HepG2 (cell line): ENCODE results near the gene XKR7. TPM values are rescaled to one million over a fixed set of nuclear protein-coding genes. Genes with fewer than 3 reads are reported as not detected.

ENCODE experiments used
- ATAC-seq: fragments of 200-7000 bp; cut with Tn5 transposase; 3 replicates; pipeline ENCODE4 v1.9.1; 2020; ENCODE audit warnings: mild to moderate bottlenecking, moderate library complexity
- BruUV-seq: library from RNA; stranded (reverse); fragments of 400-500 nt; replicated peaks from 2 replicates; lab custom pipeline; 2021; lab: Mats Ljungman, UMichigan
- CTCF ChIA-PET: fragments of 300-600 bp; formaldehyde crosslinking; extraction: SDS; loops from one replicate; lab custom pipeline; 2021; ENCODE audit warnings: low total read pairs, inconsistent platforms, low intra/inter-chr PET ratio; lab: Yijun Ruan, JAX
- POLR2A ChIA-PET: fragments of 350-600 bp; sonication (Branson Sonifier 250); formaldehyde crosslinking; loops from one replicate; lab custom pipeline; 2020; ENCODE audit warnings: antibody characterized with exemption, inconsistent platforms; lab: Yijun Ruan, JAX
- DNase-seq: peaks from one replicate; pipeline ENCODE4 v3.0.0-alpha.2; 2015; ENCODE audit warnings: low spot score
- FAIRE-seq: peaks from 3 replicates; lab custom pipeline; 2011; peaks lifted over from hg19 to GRCh38; lab: Jason Lieb, UNC
- H2AFZ ChIP-seq: one replicate; pipeline ENCODE4 v1.6.1; 2011; ENCODE audit warnings: low read length, inconsistent platforms
- H3K27ac ChIP-seq: fragments of 300-600 bp; 3 replicates; pipeline ENCODE4 v1.8.0; 2011; ENCODE audit warnings: mixed run types, mild to moderate bottlenecking, mixed read lengths, low read length, inconsistent platforms; ENCODE audit not compliant: insufficient read depth; ENCODE audit errors: extremely low read length
- H3K27me3 ChIP-seq, 2 experiments: fragments of 200-600 bp in 1 of 2; 2 replicates in 1 of 2; 3 replicates in 1 of 2; pipeline versions ENCODE4 v1.6.0 to v1.8.0; 2011; ENCODE audit warnings: low read length in 2 of 2, mild to moderate bottlenecking in 2 of 2, moderate library complexity in 2 of 2, inconsistent platforms in 1 of 2; ENCODE audit not compliant: insufficient read depth in 2 of 2, control insufficient read depth in 1 of 2
- H3K36me3 ChIP-seq, 2 experiments: fragments of 200-600 bp in 1 of 2; replicated peaks in 1 of 2; 2 replicates in 1 of 2; 3 replicates in 1 of 2; pipeline versions ENCODE4 v1.5.1 to v1.8.0; 2011; ENCODE audit warnings: low read length in 2 of 2, inconsistent platforms in 1 of 2; ENCODE audit not compliant: insufficient read depth in 2 of 2, control insufficient read depth in 1 of 2
- H3K4me1 ChIP-seq: 2 replicates; pipeline ENCODE4 v1.5.1; 2012; ENCODE audit warnings: low read length, inconsistent platforms; ENCODE audit not compliant: insufficient read depth
- H3K4me2 ChIP-seq: 2 replicates; pipeline ENCODE4 v1.6.0; 2011; ENCODE audit warnings: low read depth, low read length, inconsistent platforms
- H3K4me3 ChIP-seq, 3 experiments: fragments of 200-600 bp in 1 of 3; sonication (generic), shearing (Covaris generic) in 1 of 3; replicated peaks in 1 of 3; 2 replicates each; pipeline ENCODE4 v1.5.1; 2011 to 2016; ENCODE audit warnings: low read length in 3 of 3, inconsistent platforms in 2 of 3, low read depth in 2 of 3, mild to moderate bottlenecking in 2 of 3, control low read depth in 1 of 3, mixed read lengths in 1 of 3; ENCODE audit not compliant: insufficient read depth in 1 of 3
- H3K79me2 ChIP-seq: one replicate; pipeline ENCODE4 v1.6.1; 2011; ENCODE audit warnings: low read length, inconsistent platforms; ENCODE audit not compliant: insufficient read depth
- H3K9ac ChIP-seq: 2 replicates; pipeline ENCODE4 v1.6.0; 2011; ENCODE audit warnings: mild to moderate bottlenecking, low read depth, low read length, inconsistent platforms; ENCODE audit not compliant: insufficient read depth
- H3K9me3 ChIP-seq: 2 replicates; pipeline ENCODE4 v1.5.1; 2012; ENCODE audit warnings: mild to moderate bottlenecking, low read length
- H4K20me1 ChIP-seq: 2 replicates; pipeline ENCODE4 v1.6.0; 2011; ENCODE audit warnings: inconsistent platforms, mild to moderate bottlenecking, low read length, moderate library complexity; ENCODE audit not compliant: insufficient read depth
- ELF3 ChIP-seq: IDR thresholded peaks from 2 replicates; pipeline ENCODE4 v1.6.1; 2016; ENCODE audit warnings: missing genetic modification reagents, missing compliant biosample characterization
- FIP1L1 ChIP-seq: fragments of 200-400 bp; formaldehyde crosslinking; IDR thresholded peaks from 2 replicates; pipeline ENCODE4 v1.6.1; 2018; ENCODE audit warnings: low read depth, mild to moderate bottlenecking, low read length, moderate library complexity, borderline replicate concordance; ENCODE audit not compliant: insufficient read depth
- HNF1B ChIP-seq: sonication (generic); formaldehyde crosslinking; IDR thresholded peaks from 2 replicates; pipeline ENCODE4 v1.5.1; 2020; ENCODE audit warnings: mild to moderate bottlenecking, moderate library complexity, missing genetic modification reagents
- PLSCR1 ChIP-seq: sonication (generic); formaldehyde crosslinking; IDR thresholded peaks from 2 replicates; pipeline ENCODE4 v1.5.0; 2020; ENCODE audit warnings: missing genetic modification reagents, mild to moderate bottlenecking, borderline replicate concordance
- POLR2A ChIP-seq, 2 experiments: IDR thresholded peaks; 2 replicates each; pipeline ENCODE4 v1.6.1; 2011; ENCODE audit warnings: low read depth in 2 of 2, low read length in 2 of 2, mild to moderate bottlenecking in 1 of 2, moderate library complexity in 1 of 2; ENCODE audit not compliant: insufficient read depth in 1 of 2
- PTBP1 ChIP-seq: fragments of 200-400 bp; formaldehyde crosslinking; IDR thresholded peaks from 2 replicates; pipeline ENCODE4 v1.6.1; 2018; ENCODE audit warnings: low read length, low read depth; ENCODE audit not compliant: poor library complexity, severe bottlenecking
- RBM39 ChIP-seq: fragments of 200-400 bp; formaldehyde crosslinking; IDR thresholded peaks from one replicate; pipeline ENCODE4 v1.6.1; 2018; ENCODE audit warnings: antibody characterized with exemption, mild to moderate bottlenecking, low read depth, low read length; ENCODE audit not compliant: poor library complexity, severe bottlenecking
- RORA ChIP-seq: sonication (generic); formaldehyde crosslinking; IDR thresholded peaks from 2 replicates; pipeline ENCODE4 v1.5.0; 2020; ENCODE audit warnings: mild to moderate bottlenecking, missing genetic modification reagents, moderate library complexity
- TAF1 ChIP-seq: sonication (generic); formaldehyde crosslinking; IDR thresholded peaks from 2 replicates; pipeline ENCODE4 v1.4.0; 2020; ENCODE audit warnings: missing genetic modification reagents
- UBTF ChIP-seq: sonication (generic); formaldehyde crosslinking; IDR thresholded peaks from 2 replicates; pipeline ENCODE4 v1.4.0; 2020; ENCODE audit warnings: mild to moderate bottlenecking, missing genetic modification reagents
- ZFP36L2 ChIP-seq: sonication (generic); formaldehyde crosslinking; IDR thresholded peaks from 2 replicates; pipeline ENCODE4 v1.4.0; 2020; ENCODE audit warnings: missing genetic modification reagents
- ZFP37 ChIP-seq: sonication (generic); formaldehyde crosslinking; IDR thresholded peaks from 2 replicates; pipeline ENCODE4 v1.4.0; 2020; ENCODE audit warnings: missing genetic modification reagents, borderline replicate concordance
- ZNF337 ChIP-seq: sonication (generic); formaldehyde crosslinking; IDR thresholded peaks from 2 replicates; pipeline ENCODE4 v1.5.1; 2020; ENCODE audit warnings: missing genetic modification reagents, low read depth, mild to moderate bottlenecking, borderline replicate concordance
- ZNF496 ChIP-seq: sonication (generic); formaldehyde crosslinking; IDR thresholded peaks from 2 replicates; pipeline ENCODE4 v1.8.1; 2023; ENCODE audit warnings: mild to moderate bottlenecking, moderate library complexity, missing genetic modification reagents; ENCODE audit not compliant: insufficient replicate concordance
- WGBS: methylation state at CpG from one replicate; pipeline ENCODE4 v1.1.6; 2017; ENCODE audit warnings: low lambda C conversion rate; 5-methylcytosine and 5-hydroxymethylcytosine counted together
- in situ Hi-C: cut with HindIII; loops from 2 replicates; pipeline ENCODE4 v1.10.0; 2017; ENCODE audit warnings: low pct_unique_long_range_greater_than_20kb; ENCODE audit not compliant: extremely low pct_ligation_motif_present
- intact Hi-C: fragments of 100-400 bp; cut with micrococcal nuclease; formaldehyde crosslinking; loops from one replicate; pipeline ENCODE4 v1.10.0; 2022; ENCODE audit not compliant: unreplicated experiment
- polyA plus RNA-seq, 8 experiments: library from polyadenylated mRNA; depleted of rRNA in 3 of 8; stranded (reverse) in 7 of 8; unstranded in 1 of 8; fragments of >200 nt; fragmentation: Illumina TruSeq in 4 of 8; extraction: Trizol in 4 of 8; gene quantifications; 2 replicates each; pipeline versions ENCODE4 v1.2.1 to v1.2.3, GENCODE V29; 2011 to 2016; ENCODE audit warnings: low read depth in 4 of 8, missing spikeins in 1 of 8, mixed read lengths in 1 of 8; ENCODE audit not compliant: insufficient read depth in 1 of 8
- total RNA-seq, 5 experiments: library from RNA; depleted of rRNA; stranded (reverse); fragments of >200 nt; fragmentation: Illumina TruSeq; extraction: Trizol; gene quantifications; 2 replicates each; pipeline ENCODE4 v1.2.3, GENCODE V29; 2016; ENCODE audit warnings: low read depth in 1 of 5

The XKR7 gene
- total and polyA plus RNA-seq, 2 of the 13 experiments (the other 11 are each of a cell fraction or from before 2014, with no cell fraction given) = not detected

GRCh38 chr20:31996996-31997395 lies 29.0 kb downstream of the XKR7 start:
- ATAC-seq = no peak
- H3K36me3 ChIP-seq = no peaks in the 10 kb centered on the region
- ChIA-PET POLR2A (no interaction called here), CTCF (no interaction called here)
- no peak overlapping the region for H3K9ac ChIP-seq
- no peaks in the 10 kb centered on the region for H3K4me1 ChIP-seq
- peaks cover 18 to 66% of the 10 kb centered on the region in 2 experiments for H3K27me3 ChIP-seq
- intact Hi-C loops (no loop called here), in situ Hi-C loops (no loop called here)
- no peak overlapping the region for H2AFZ ChIP-seq
- no peak overlapping the region for H3K4me2 ChIP-seq
- BruUV-seq = no TSS peak
- no peak for DNase-seq
- WGBS = 28% methylated on average over 18 of the region's 18 CpGs
- H4K20me1 ChIP-seq = peaks cover 8% of the 10 kb centered on the region; the same call in 1 of the 2 replicates
- FAIRE-seq = no peak
- TF ChIP-seq RBM39 (no peak), TAF1 (CRISPR knock-in tag) (no peak), UBTF (no peak), ZNF337 (no peak), ZNF496 (CRISPR knock-in tag) (no peak), PLSCR1 (CRISPR knock-in tag) (no peak), POLR2A (IDR thresholded peaks at IDR 0.05; ENCODE audit: insufficient read depth in 1 of 2, low read depth in 2 of 2, low read length in 2 of 2) (no peak), FIP1L1 (no peak), RORA (CRISPR knock-in tag) (no peak), ZFP36L2 (CRISPR knock-in tag) (no peak), ELF3 (no peak), HNF1B (CRISPR knock-in tag) (no peak), PTBP1 (no peak), ZFP37 (CRISPR knock-in tag) (no peak)
- no peak overlapping the region for H3K27ac ChIP-seq
- no peaks in the 10 kb centered on the region for H3K79me2 ChIP-seq
- no peak overlapping the region for H3K4me3 ChIP-seq
- no peaks in the 10 kb centered on the region for H3K9me3 ChIP-seq
